Measurements from ENCODE around the gene PADI1.
"Not testable (repeated sequence)": the region's sequence is repeated elsewhere in the genome, so short reads cannot be mapped to it uniquely, and the experiment has no call there.

The PADI1 gene

DNA sequence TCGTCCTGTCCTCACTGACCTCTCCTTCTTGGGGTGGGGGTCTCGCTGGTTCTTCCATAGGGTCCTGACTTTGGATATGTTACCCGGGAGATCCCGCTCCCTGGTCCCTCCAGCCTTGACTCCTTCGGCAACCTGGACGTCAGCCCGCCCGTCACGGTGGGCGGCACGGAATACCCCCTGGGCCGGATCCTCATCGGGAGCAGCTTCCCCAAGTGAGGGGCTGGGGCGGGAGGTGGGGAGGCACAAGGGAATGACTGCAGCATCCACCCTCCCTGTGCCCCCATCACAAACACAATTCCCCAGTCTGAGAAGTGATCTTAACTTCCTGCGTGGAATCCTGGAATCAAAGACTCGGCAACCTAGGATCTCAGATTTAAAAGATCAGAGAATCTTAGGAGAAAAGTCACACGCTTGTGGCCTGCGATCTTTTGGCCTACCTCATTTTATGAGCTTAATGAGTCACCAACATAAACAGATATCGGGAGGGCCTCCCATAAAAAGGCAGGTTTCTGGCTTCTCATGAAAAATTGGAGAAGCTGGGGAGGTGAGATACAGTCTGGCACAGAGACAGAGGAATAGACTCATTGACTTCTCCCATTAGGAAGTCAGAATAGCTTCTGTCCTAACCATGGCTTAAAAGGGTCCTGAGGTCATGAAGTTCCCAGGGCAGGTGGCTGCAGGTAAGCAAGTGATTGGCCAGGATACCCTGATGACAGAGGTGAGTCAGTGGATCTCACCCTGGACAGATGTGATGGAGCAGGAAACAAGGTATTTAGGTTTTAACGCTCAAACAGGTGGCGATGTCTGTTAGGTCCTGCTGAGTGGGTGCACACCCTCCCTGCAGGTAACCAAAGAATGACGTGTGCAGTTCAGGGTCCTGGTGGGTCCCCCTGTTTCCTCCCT, 28.1 kb downstream of the PADI1 start:
- no peak overlapping the region for H3K4me3 ChIP-seq
- H3K9ac ChIP-seq (ENCODE audit: insufficient read length), result peak overlapping the region; percentile 63
- H3K9me3 ChIP-seq (ENCODE audit: low read depth, low read length), result no peaks in the 10 kb centered on the region
- peak overlapping the region; percentile 97 for H3K27ac ChIP-seq
- TF ChIP-seq FOXP2 (optimal IDR thresholded peaks at IDR 0.05; ENCODE audit: control extremely low read depth, extremely low read length, insufficient read depth) (no peak), POLR2AphosphoS5 (IDR thresholded peaks at IDR 0.05; ENCODE audit: borderline replicate concordance, low read depth, low read length) (no peak), EZH2 (IDR thresholded peaks at IDR 0.05) (no peak)
- no peak for DNase-seq (ENCODE audit: low read depth, low spot score)
- H3K36me3 ChIP-seq (ENCODE audit: insufficient read depth, low read length), result no peaks in the 10 kb centered on the region

DNA sequence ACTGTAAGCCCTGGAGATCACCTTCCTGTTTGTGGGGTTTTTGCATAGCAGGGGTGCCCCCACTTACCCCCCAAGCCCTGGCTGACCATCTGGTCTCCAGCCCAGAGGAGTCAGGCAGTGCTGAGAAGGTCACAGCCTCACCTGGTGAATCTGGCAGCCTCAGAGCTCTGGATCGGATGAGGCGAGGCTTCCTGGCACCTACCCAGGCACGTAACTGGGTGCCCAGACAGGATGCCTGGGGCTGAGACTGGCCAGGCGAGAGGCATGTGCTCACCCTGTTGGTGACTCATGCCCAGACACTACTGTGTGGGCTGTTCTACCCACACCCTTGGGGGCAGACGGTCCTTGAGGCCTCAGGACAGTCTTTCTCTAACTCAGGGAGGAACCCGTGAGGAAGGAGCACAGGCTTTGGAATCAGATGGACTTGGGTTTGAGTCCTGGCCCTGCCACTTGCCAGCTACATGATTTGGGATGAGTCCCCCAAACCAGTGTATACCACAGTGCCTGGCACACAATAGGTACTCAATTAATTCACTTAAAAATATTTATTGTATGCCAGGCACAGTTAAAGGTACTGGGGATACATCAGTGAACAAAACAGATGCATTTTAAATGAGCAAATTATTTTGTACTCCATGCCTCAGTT, 28.9 kb downstream of the PADI1 start:
- H3K9me3 ChIP-seq (ENCODE audit: low read depth, low read length), result no peaks in the 10 kb centered on the region
- peak overlapping the region; percentile 48 for H3K9ac ChIP-seq (ENCODE audit: insufficient read length)
- peak overlapping the region; percentile 97 for H3K27ac ChIP-seq
- no peak overlapping the region for H3K4me3 ChIP-seq
- TF ChIP-seq POLR2AphosphoS5 (IDR thresholded peaks at IDR 0.05; ENCODE audit: borderline replicate concordance, low read depth, low read length), result no peak
- DNase-seq (ENCODE audit: low read depth, low spot score), result no peak
- H3K36me3 ChIP-seq (ENCODE audit: insufficient read depth, low read length), result no peaks in the 10 kb centered on the region

DNA sequence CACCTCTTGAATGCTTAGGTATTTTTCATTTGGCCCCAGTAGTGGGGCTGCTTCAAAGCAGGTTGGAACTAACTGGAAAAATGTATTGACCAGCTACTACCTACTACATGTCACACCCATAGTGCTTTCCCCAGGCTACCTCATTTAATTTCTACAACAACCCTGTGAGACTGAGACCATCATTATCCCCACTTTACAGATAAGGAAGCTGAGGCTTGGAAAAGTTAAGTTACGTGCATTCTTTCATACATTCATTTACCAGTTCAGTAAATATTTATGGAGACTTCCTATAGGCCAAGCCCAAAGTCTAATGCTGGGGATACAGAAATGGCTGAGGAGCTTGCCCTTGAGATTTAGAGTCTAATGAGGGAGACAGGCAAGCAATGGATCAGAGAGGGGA, 29.5 kb downstream of the PADI1 start:
- Histone ChIP-seq H3K9ac (ENCODE audit: insufficient read length) (peak overlapping the region; percentile 48), H3K4me3 (0 out of 2 replicates have a peak overlapping the region, but pooled peaks have one; percentile 17), H3K27ac (peak overlapping the region; percentile 97), H3K36me3 (ENCODE audit: insufficient read depth, low read length) (no peaks in the 10 kb centered on the region), H3K9me3 (ENCODE audit: low read depth, low read length) (no peaks in the 10 kb centered on the region)
- TF ChIP-seq EZH2 (IDR thresholded peaks at IDR 0.05), result no peak
- TF ChIP-seq FOXP2 (optimal IDR thresholded peaks at IDR 0.05; ENCODE audit: control extremely low read depth, extremely low read length, insufficient read depth), result no peak
- TF ChIP-seq POLR2AphosphoS5 (IDR thresholded peaks at IDR 0.05; ENCODE audit: borderline replicate concordance, low read depth, low read length), result no peak
- DNase-seq (ENCODE audit: low read depth, low spot score), result no peak

DNA sequence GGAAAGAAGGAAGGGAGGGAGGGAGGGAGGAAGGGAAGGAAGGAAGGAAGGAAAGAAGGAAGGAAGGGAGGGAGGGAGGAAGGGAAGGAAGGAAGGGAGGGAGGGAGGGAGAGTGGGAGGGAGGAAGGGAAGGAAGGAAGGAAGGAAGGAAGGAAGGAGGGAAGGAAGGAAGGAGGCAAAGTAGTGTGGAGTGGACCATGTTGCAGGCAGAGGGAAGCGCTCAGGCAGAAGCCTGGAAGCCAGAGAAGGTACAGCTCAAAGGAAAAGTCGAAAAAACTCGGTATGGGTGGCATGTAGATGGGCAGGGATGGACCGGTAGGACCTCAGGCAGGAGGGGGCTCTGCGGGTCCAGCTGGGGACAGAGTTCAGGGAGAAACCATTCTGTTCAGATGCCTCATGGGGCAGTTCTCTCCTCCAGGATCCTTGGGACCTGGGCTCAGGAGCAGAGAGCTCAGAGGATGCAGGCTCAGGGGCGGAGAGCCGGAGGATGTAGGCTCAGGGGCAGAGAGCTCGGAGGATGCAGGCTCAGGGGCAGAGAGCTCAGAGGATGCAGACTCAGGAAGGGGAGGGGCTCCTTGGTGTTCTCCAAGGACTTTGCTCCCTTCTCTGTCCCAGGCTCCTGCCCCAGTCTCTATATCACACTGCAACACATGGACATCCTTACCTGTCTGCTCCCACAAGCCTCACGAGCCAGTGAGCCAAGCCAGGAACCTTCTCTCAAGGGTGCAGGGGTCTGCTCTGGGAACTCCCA, 30.4 kb downstream of the PADI1 start:
- Histone ChIP-seq H3K9me3 (ENCODE audit: low read depth, low read length) (no peaks in the 10 kb centered on the region), H3K36me3 (ENCODE audit: insufficient read depth, low read length) (no peaks in the 10 kb centered on the region), H3K4me3 (peak overlapping the region; percentile 65), H3K27ac (peak overlapping the region; percentile 98), H3K9ac (ENCODE audit: insufficient read length) (peak overlapping the region; percentile 60)
- no peak for TF ChIP-seq FOXP2 (optimal IDR thresholded peaks at IDR 0.05; ENCODE audit: control extremely low read depth, extremely low read length, insufficient read depth)
- TF ChIP-seq POLR2AphosphoS5 (IDR thresholded peaks at IDR 0.05; ENCODE audit: borderline replicate concordance, low read depth, low read length), result peak; percentile 37; the same call in 1 of the 2 replicates
- DNase-seq (ENCODE audit: low read depth, low spot score), result peak; percentile 70

DNA sequence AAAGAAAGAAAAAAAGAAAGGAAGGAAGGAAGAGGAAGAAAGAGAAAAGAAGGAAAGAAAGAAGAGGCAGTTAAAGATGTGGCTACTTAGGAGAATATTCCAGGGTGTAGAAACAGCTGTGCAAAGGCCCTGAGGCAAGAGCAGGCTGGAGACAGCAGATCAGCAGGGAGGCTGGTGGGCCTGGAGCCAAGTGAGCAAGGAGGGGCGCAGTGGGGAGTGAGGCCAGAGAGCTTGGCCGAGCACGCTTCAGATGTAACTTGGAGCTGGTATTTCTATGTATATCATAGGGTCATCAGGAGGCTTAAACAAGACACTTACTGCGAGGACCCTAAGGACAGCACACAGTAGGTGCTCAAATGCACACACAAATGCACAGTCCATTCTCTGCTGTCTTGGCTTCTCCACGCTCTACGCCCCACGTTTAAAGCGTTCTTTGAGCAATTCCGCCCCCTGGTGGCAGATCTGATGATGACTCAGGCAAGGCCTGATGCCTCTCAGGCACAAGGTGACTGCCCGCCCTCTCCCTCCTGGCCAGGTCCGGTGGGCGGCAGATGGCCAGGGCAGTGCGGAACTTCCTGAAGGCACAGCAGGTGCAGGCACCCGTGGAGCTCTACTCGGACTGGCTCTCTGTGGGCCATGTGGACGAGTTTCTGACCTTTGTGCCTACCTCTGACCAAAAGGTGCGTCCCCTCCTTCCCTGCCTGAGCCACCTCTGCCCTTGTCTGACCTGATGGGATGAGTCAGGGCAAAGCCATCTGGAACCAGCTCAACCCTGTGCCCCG, 32.0 kb downstream of the PADI1 start:
- TF ChIP-seq POLR2AphosphoS5 (IDR thresholded peaks at IDR 0.05; ENCODE audit: borderline replicate concordance, low read depth, low read length), result peak; percentile 47; the same call in 1 of the 2 replicates
- no peak for TF ChIP-seq EZH2 (IDR thresholded peaks at IDR 0.05)
- no peak for TF ChIP-seq FOXP2 (optimal IDR thresholded peaks at IDR 0.05; ENCODE audit: control extremely low read depth, extremely low read length, insufficient read depth)
- peak; percentile 94 for DNase-seq (ENCODE audit: low read depth, low spot score)
- H3K27ac ChIP-seq, result peak overlapping the region; percentile 98

DNA sequence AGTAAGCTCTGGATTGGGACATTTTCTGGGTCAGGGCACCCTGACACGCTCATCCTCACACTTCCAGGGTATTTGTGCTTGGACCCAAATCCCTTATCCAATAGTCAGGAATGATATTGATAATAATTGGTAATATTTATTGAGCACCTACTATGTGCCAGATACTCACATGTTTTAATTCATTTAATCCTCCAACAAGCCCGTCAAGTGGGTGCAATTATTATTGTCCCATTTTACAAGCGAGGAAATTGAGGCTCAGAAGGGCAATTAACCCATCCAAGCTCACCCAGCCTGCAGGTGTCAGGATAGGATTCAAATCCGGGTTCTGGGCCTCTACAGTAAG, 32.6 kb downstream of the PADI1 start:
- H3K4me3 ChIP-seq, result no peak overlapping the region
- H3K27ac ChIP-seq, result peak overlapping the region; percentile 98
- H3K36me3 ChIP-seq (ENCODE audit: insufficient read depth, low read length), result no peaks in the 10 kb centered on the region
- no peak for DNase-seq (ENCODE audit: low read depth, low spot score)
- no peaks in the 10 kb centered on the region for H3K9me3 ChIP-seq (ENCODE audit: low read depth, low read length)
- TF ChIP-seq POLR2AphosphoS5 (IDR thresholded peaks at IDR 0.05; ENCODE audit: borderline replicate concordance, low read depth, low read length), result no peak
- TF ChIP-seq FOXP2 (optimal IDR thresholded peaks at IDR 0.05; ENCODE audit: control extremely low read depth, extremely low read length, insufficient read depth), result no peak
- TF ChIP-seq EZH2 (IDR thresholded peaks at IDR 0.05), result no peak
- H3K9ac ChIP-seq (ENCODE audit: insufficient read length), result no peak overlapping the region

More for the DNA sequence above, 32.0 kb downstream of the PADI1 start:
- Histone ChIP-seq H3K9ac (ENCODE audit: insufficient read length) (no peak overlapping the region), H3K9me3 (ENCODE audit: low read depth, low read length) (no peaks in the 10 kb centered on the region), H3K36me3 (ENCODE audit: insufficient read depth, low read length) (no peaks in the 10 kb centered on the region), H3K4me3 (no peak overlapping the region)

DNA sequence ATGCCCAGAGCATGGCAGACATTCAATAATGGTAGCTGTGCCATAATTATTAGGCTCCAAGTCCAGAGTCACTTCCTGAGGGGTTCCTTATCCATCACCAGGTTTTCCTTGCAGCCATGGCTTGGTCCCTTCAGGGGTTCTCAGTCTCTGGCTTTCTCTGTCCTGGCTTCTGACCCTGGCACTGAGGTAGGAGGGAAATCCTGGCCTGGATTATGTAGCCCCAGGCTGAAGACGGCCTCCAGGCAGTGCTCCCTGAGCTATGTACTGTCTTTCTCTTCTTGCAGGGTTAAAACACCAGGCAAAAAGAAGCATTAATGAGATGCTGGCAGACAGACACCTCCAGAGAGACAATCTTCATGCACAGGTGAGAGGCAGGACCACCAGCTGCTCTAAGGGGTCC, 34.5 kb downstream of the PADI1 start:
- Histone ChIP-seq H3K27ac (peak overlapping the region; percentile 30; the same call in 1 of the 2 replicates), H3K4me3 (no peak overlapping the region), H3K9me3 (ENCODE audit: low read depth, low read length) (no peaks in the 10 kb centered on the region), H3K9ac (ENCODE audit: insufficient read length) (no peak overlapping the region), H3K36me3 (ENCODE audit: insufficient read depth, low read length) (no peaks in the 10 kb centered on the region)
- no peak for TF ChIP-seq EZH2 (IDR thresholded peaks at IDR 0.05)
- no peak for TF ChIP-seq POLR2AphosphoS5 (IDR thresholded peaks at IDR 0.05; ENCODE audit: borderline replicate concordance, low read depth, low read length)
- TF ChIP-seq FOXP2 (optimal IDR thresholded peaks at IDR 0.05; ENCODE audit: control extremely low read depth, extremely low read length, insufficient read depth), result no peak
- DNase-seq (ENCODE audit: low read depth, low spot score), result peak; percentile 85

DNA sequence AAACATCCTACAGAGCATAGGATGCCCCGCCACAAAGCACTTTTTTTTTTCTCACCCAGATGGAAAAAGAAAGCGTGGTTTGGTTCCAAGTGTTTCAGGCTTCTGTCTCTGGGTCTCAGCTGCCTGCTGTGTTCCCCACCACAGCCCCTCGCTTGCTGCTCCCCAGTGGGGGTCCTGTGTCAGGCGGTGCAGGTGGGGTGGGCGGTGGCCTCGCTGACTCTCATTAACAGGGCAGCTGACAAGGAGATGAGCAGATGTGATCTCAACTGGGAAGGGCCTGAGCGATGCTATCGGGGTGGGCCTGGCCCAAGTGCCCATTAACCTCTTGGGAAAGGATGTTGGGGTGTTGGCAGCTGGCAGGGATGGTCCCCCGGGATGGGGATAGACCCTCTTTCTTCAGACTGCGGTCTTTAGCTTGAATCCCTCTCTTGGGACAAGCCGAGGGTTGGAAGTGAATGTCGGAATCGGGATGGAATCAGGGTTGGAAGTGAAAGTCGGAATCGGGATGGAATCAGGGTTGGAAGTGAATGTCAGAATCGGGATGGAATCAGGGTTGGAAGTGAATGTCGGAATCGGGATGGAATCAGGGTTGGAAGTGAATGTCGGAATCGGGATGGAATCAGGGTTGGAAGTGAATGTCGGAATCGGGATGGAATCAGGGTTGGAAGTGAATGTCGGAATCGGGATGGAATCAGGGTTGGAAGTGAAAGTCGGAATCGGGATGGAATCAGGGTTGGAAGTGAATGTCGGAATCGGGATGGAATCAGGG, 36.3 kb downstream of the PADI1 start:
- H3K36me3 ChIP-seq (ENCODE audit: insufficient read depth, low read length); H3K9me3 ChIP-seq (ENCODE audit: low read depth, low read length); H3K9ac ChIP-seq (ENCODE audit: insufficient read length); DNase-seq (ENCODE audit: low read depth, low spot score); H3K4me3 ChIP-seq: not testable (repeated sequence)
- peak overlapping the region; percentile 52; the same call in 1 of the 2 replicates for H3K27ac ChIP-seq

DNA sequence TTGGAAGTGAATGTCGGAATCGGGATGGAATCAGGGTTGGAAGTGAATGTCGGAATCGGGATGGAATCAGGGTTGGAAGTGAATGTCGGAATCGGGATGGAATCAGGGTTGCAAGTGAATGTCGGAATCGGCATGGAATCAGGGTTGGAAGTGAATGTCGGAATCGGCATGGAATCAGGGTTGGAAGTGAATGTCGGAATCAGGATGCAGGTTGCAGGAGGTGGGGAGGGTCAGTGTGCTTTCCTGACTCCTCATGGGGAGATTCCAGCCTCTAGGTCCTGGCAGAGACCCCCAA, 36.8 kb downstream of the PADI1 start:
- H3K9ac ChIP-seq (ENCODE audit: insufficient read length); H3K27ac ChIP-seq; DNase-seq (ENCODE audit: low read depth, low spot score); H3K9me3 ChIP-seq (ENCODE audit: low read depth, low read length); H3K36me3 ChIP-seq (ENCODE audit: insufficient read depth, low read length); H3K4me3 ChIP-seq: not testable (repeated sequence)
